ENCODE data around the gene SOCS2. TPM values are rescaled to one million over a fixed set of nuclear protein-coding genes. Genes with fewer than 3 reads are reported as not detected.

The SOCS2 gene
- total and polyA plus RNA-seq, 11 donors, result 9.2 to 46.5 (median 19.0) TPM

- Histone ChIP-seq H3K4me3 (peak overlapping the region; percentile 61 to 90 (median 72)), H3K27ac (peak overlapping the region; percentile 81 to 99 (median 96)), H3K9me3 (no peaks in the 10 kb centered on the region), H3K4me1 (peaks cover 0 to 63% (median 31%) of the 10 kb centered on the region in 12 donors), H3K27me3 (peaks cover 0 to 31% (median 0%) of the 10 kb centered on the region in 9 donors), H3K36me3 (peaks cover 0 to 34% (median 14%) of the 10 kb centered on the region in 9 donors)
- ATAC-seq, result no peak
- peak in 1 of 12 donors; percentile 10 for TF ChIP-seq CTCF (IDR thresholded peaks at IDR 0.05)
- no peak for TF ChIP-seq POLR2A (IDR thresholded peaks at IDR 0.05)
- peak; percentile 39 to 74 (median 46) for DNase-seq
- intact Hi-C loops (cut with DNase I), result loop anchor here (1.0 to 10.0 kb wide), 14 partner anchors 18 to 504 kb away; partner anchors contain the start of gene CRADD (in 4 of the 10)
- WGBS, 4 donors, result 1 to 2% (median 1%) methylated on average over 41 to 75 of the region's 75 CpGs
These were observed 457 bp downstream of the SOCS2 start for GRCh38 chr12:93572712-93573551.

- Histone ChIP-seq H3K27ac (peak overlapping the region; percentile 81 to 99 (median 96)), H3K4me3 (peak overlapping the region; percentile 61 to 90 (median 72)), H3K9me3 (no peaks in the 10 kb centered on the region), H3K4me1 (peaks cover 0 to 63% (median 35%) of the 10 kb centered on the region in 12 donors), H3K27me3 (peaks cover 0 to 31% (median 0%) of the 10 kb centered on the region in 9 donors), H3K36me3 (peaks cover 0 to 34% (median 14%) of the 10 kb centered on the region in 9 donors)
- 4 to 12% (median 7%) methylated on average over 21 of the region's 21 CpGs for WGBS, 4 donors
- intact Hi-C loops (cut with DNase I), result loop anchor here (1.0 to 10.0 kb wide), 15 partner anchors 17 to 503 kb away; partner anchors contain the start of gene CRADD (in 4 of the 10)
- no peak for TF ChIP-seq CTCF (IDR thresholded peaks at IDR 0.05)
- no peak for TF ChIP-seq POLR2A (IDR thresholded peaks at IDR 0.05)
- ATAC-seq (no peak), DNase-seq (peak in 2 of 5 donors; percentile 38 to 41)
These were observed 1.2 kb downstream of the SOCS2 start for GRCh38 chr12:93573552-93574223.

GRCh38 chr12:93577222-93577621, 4.7 kb downstream of the SOCS2 start:
- H3K27ac ChIP-seq, result peak overlapping the region in 3 of 12 donors; percentile 23 to 98 (median 35)
- H3K9me3 ChIP-seq, result no peaks in the 10 kb centered on the region
- H3K4me1 ChIP-seq, result peaks cover 0 to 66% (median 41%) of the 10 kb centered on the region in 12 donors
- DNase-seq (no peak), ATAC-seq (no peak)
- no peak for TF ChIP-seq CTCF (IDR thresholded peaks at IDR 0.05)
- TF ChIP-seq POLR2A (IDR thresholded peaks at IDR 0.05), result no peak
- peaks cover 0 to 27% (median 0%) of the 10 kb centered on the region in 9 donors for H3K27me3 ChIP-seq
- WGBS, 4 donors, result 35 to 43% (median 38%) methylated on average over 3 of the region's 3 CpGs
- intact Hi-C loops (cut with DNase I), result loop anchor here in 5 of 10 donors (2.0 to 10.0 kb wide), 5 partner anchors 14 to 320 kb away; no protein-coding TSS in a partner anchor
- peak overlapping the region in 2 of 12 donors; percentile 66 to 71 for H3K4me3 ChIP-seq
- H3K36me3 ChIP-seq, result peaks cover 0 to 57% (median 24%) of the 10 kb centered on the region in 9 donors
